AML-193 (cell line): Measurements from ENCODE around the gene ULK2.

ENCODE experiments used
- DNase-seq, 2 experiments: peaks; one replicate each; lab custom pipeline; 2025; lab: John Stamatoyannopoulos, UW

ULK2 gene

GRCh38 chr17:19726631-19727376 lies 140.9 kb downstream of the ULK2 start:
- DNase-seq: no peak

DNA sequence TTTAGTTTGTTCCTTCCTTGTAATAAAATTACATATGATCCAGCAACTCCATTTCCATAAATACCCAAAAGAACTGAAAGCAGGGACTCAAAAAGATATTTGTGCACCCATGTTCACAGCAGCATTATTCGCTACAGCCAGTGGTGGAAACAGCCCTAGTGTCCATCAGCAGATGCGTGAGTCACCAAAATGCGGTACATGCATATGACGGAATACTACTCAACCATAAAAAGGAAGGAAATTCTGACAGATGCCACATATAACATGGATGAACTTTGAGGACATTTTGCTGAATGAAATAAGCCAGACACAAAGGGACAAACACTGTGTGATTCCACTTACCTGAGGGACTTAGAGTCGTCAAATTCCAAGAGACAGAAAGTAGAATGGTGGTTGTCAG lies 142.2 kb downstream of the ULK2 start:
- no peak for DNase-seq

DNA sequence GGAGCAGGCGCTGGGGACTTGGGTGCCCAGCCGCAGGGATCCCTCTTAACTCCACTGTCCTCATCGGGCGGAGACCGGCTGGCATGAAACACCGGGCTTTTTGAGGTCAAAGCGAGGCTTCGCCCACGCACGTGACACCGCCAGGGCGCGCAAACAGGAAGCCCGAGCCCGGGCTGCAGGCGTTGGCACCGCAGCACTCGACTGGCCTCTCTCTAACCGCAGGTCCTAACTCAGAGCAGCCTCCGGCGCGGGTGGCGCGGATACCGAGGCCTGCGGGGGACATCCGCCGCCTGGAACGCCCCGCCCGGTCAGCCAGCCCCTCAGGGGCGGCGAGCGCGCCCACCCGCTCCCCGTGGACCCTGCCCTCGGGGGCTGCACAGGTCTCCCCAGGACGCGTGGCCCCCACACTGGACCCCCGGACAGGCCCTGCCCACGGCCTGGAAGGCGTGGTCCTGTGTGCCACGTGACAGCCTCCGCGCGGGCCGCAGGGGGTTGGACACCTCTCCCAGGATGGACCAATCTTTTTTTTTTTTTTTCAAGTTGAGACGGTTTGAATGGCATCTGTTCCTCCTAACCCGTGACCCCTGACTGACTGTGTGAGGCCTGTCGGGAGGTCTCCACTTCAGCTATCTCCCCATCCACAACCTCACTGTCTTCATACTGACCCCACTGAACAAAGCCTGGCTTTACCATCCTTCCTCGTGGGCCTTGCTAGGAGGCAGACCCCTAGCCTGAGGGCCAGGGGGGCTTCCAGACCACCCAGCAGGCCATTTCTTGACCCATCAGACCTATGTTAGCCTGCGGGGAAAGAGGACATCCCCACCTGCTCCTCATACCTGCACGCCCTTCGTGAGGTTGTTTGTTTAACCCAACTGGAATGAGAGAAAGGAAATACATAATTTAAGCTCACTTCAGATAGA lies 143.0 kb downstream of the ULK2 start:
- no peak for DNase-seq

- no peak for DNase-seq
These were observed 143.8 kb downstream of the ULK2 start for GRCh38 chr17:19723964-19724363.
